HG02870 (cell line): ENCODE data around the gene RASSF3.
A peak's percentile ranks its signal among the peaks of the same experiment; 100 is the strongest.
"Not testable (repeated sequence)": the region's sequence is repeated elsewhere in the genome, so short reads cannot be mapped to it uniquely, and the experiment has no call there.

Experiments used
- ATAC-seq: cut with Tn5 transposase; IDR thresholded peaks from one replicate; pipeline ENCODE4 v1.9.1; 2021; ENCODE audit warnings: mild to moderate bottlenecking, moderate library complexity; ENCODE audit not compliant: unreplicated experiment

The RASSF3 gene

DNA sequence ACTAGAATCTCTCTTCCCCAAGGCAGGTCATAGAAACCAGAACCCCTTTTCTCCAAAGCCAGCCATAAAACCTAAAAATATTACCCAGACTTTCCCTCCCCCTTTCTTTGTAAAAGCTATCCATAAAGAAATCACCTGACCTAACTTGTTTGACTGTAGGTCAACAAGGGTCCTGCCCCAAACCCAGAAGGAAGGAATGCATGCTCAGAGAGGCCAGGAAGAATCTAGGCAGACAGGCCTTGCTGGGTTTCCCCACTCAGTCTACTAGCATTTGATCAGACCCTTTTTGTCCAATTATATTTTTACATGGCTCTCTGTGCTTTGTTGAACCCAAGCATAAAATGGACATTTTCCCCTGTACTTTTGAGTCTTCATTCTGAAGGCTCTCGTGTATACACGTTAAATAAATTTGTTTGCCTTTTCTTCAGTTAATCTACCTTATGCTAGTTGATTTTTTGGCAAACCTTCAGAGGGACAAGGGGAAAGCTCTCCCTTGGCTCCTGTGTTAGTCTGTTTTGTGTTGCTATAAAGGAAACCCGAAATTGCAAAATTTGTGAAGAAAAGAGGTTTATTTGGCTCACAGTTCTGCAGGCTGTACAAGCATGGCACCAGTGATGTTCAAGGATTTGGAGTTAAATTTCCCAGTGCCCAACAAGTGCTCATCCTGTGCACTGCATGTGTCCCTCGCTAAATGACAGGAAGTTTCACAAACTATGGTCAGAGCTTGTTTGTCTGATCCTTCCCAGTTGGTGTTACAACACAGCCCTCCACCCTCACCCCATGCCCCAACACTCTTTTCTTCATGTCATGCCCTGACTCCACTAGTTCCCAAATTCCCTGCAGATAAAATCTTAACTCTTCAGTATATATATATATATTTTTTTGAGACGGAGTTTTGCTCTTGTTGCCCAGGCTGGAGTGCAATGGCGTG is 14.2 kb upstream of the RASSF3 start:
- ATAC-seq = no peak

DNA sequence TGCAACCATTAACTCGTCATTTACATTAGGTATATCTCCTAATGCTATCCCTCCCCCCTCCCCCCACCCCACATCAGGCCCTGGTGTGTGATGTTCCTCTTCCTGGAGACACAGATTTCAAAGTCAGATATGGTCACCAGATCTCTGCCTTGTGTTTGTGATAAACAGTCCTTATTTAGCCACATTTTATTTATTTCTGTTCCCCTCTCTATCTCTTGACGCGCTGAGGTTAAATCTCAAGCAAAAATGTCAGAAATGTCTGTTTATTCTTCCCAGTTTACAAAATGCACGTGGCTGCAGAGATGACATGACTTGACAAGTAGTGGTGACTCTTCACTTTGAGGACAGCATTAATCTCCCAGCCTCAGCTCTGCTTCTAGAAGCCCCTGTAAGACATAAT is 11.5 kb upstream of the RASSF3 start:
- ATAC-seq = no peak

DNA sequence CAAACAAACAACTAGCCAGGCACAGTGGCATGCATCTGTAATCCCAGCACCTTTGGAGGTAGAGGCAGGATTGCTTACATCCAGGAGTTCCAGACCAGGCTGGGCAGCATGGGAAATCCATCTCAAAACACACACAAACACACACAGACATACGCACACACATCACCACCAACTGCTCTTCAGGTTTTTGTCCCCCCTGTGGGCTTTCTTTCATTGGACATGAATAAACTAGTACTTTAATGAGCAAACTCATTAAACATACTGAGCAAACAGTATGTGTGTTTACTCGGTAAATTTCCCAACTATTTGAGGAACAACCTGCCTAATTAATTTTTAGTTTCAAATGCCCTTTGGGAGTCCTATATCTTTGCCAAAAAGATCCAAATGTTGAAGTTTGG is 10.1 kb upstream of the RASSF3 start:
- no peak for ATAC-seq

DNA sequence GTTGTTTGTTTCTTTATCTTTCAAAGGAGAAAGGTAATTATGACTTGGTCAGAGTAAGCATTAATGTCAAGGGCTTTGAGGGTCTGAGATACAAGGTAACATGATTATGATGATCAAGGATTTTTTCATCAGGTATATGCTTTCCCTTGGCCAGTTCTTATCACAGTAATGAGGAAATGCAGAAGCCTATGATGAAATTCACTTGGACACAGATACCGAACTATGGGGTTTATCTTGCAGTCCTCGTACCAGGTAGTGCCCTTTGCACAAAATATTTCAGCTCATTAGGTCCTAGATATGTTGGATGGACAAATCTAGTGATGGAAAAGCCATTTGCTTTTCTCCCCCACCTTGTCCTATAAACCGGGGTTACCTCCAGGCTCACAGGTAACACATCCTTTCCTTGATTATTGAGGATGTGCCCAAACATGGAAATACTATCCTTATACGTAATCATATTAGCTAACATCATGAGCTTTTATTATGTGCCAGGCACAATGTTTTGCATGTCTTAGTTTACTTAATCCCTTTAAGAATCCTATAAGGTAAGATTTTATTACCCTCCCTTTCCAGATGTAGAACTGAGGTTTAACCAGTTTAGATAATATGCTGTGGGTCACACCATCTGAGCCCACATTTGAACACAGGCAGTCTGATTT is 7.0 kb upstream of the RASSF3 start:
- ATAC-seq = no peak

DNA sequence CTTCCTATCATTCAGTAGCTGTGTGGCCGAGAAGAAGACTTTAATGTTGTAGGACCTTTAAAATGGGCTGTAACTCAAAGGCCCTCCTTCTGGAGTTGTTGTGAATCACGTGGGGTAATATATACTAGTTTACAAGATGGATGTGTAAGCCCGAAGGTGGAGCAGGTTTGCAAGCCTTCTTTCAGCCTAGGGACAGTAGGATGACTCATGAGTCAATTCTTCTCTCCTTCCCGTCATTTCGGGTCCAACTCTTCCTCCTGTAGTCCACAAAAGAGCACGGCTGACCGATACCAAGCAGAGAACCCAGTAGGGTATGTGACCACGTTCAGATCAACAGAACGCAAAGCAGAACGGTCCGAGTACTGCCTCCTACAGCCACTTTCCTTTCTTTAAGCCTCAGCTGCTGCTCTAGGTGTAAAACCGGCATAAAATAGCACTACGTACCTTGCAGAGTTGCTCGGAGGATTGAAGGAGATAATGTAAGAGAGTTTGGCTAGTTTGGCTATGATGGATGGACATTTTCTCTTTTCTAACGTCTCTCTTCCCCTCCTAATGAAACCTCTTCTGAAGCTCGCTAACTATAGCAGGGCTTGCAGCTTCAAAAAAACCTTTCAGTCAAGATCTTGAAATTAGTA is 1.3 kb upstream of the RASSF3 start:
- peak; percentile 28 for ATAC-seq

DNA sequence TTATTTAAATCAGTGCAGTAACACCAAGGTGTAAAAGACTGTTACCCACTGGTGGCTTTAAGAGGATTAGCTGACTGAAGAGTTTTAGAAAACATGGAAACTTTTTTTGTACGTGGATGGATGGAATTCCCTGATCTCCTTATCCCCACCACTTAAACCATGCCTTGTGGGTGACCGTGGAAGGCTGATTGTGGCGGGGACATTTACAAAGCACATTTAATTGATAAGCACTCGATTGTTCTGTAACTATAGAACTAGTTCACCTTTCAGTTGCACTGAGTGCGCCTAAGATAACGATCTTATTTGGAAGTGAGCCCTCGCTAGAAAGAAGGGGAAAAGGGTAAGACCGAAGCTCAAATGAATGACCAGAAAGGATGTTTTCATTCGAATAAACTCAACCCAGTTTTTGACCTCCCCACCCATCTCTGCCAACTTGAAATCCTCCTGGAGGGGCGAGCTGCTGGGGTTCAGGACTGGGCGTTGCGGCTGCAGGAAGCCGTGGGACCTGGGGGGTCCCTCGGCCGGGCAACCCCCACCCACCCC is 688 bp upstream of the RASSF3 start:
- ATAC-seq = no peak

DNA sequence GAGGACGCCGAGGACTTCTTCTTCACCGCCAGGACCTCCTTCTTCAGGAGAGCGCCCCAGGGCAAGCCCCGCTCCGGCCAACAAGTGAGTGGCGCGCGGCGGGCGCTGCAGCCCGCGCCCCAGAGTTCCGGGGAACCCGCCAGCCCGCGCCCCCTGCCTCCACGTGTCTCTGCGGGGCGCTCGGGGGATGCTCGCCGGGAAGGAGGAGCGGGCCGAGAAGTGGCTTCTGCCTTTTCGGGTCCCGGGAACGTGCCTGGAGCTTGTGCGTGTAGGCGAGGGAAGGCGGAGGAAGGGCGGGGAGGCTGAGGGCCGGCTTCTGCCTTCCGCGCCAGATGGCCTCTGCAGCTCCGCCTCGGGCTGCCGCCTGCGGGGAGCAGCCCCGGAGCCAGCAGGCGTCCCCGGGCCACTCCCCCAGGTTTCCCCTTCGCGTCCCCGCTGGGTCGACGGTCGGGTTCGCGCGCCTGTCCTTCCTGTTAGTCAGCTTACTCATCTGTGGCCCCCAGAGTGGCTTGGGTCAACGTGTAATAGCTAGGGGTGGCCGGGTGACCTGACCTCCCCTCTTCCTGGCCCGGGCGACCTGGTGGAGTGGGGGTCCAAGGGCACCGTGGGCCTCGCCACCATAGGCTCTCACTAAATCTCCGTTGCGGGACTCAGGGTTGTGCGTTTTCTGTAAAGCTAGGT is 505 bp downstream of the RASSF3 start:
- ATAC-seq = peak; percentile 42

DNA sequence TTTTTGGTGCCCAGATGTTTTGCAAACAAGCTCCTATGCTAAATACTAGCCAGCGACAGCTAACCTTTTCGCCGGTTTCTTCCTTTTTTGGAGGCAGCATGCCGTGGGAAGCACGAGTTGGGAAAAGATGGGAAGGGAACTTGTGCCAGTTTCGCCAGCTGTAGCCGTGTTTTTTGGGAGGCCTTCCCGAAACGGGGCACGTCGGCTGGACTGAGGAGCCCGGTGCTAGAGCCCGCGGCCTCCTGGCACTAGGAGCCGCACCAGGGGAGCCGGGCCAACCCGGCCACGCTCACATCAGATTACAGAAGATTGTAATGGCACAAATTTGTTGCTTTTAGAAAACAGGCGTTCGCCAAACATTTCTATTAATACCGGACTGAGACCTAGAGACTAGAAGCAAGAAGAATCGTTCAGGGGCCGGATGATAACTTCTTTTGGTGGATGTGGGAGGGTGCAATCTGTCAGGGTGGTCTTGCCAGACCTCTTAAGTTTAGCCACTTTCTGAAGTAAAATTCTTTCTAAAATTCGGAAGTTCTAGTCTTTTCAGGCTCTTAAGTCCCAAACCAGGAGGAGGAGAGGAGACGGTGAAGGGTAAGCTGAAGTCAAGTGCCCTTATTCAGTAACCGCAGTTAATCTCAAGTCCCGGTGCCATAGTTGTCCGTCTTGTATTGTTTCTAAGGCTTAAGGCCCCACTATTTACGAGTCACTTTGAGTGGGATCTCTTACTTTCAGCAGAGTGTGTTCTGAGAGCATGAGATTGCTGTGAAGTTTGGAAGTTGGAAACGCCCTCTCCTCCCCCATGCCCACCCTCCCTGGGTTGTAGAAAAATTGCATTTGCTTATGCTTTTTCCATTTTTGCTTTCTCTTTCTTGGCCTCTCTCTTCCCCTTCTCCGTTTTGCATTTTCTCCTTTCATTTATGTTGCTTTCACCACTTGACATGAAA is 1.3 kb downstream of the RASSF3 start:
- no peak for ATAC-seq

DNA sequence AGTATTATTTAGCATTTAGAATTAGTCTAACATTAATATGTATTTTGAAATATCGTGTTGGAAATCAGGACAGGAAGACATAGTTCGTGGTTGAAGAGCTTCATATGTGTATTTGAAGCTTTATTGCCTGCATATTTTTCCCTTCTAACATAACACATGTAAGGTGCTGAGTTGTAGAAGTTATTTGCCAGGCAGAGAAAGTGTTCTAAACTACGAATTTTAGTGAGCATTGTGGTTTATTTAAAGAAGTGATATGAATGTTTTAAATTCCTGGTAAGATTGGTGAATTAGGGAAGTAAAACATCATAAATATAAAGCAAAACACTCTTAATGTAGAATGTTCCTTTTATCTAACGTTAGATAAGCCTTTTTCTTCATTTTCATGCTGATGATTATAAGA is 2.5 kb downstream of the RASSF3 start:
- no peak for ATAC-seq

DNA sequence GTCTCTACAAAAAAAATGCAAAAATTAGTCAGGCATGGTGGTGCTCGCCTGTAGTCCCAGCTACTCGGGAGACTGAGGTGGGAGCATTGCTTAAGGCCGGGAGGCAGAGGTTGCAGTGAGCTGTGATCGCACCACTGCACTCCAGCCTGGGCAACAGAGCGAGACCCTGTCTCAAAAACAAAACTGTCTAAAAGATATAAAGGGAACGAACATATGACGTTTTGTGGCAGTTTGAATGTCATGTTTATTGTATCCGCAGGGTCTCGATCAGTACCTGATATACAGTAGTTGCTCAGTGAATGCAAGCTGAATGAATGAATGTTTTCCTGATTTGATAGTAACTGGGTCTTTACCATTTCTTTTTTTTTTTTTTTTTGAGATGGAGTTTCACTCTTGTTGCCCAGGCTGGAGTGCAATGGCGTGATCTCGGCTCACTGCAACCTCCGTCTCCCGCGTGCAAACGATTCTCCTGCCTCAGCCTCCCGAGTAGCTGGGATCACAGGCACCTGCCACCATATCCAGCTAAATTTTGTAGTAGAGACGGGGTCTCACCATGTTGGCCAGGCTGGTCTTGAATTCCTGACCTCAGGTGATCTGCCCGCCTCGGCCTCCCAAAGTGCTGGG is 3.6 kb downstream of the RASSF3 start:
- ATAC-seq = not testable (repeated sequence)

DNA sequence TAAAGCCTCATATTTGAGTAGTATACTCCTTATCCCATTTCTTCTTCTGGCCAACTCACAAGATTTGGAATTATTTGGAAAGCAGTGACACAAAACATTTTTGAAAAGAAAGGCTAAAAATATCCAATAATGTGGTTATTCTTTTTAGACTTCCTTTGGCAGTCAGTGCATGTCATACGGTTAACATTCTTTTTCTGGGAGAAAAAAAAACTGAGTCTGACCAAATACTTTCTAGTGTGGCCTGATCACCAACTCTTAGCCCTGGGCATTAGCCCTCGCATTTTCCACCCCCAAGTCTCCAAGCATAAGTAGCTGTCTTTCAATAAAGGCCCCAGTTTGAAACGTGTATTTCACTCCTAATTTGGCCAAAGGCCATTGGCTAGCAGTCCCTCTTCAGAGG is 5.9 kb downstream of the RASSF3 start:
- ATAC-seq = no peak

DNA sequence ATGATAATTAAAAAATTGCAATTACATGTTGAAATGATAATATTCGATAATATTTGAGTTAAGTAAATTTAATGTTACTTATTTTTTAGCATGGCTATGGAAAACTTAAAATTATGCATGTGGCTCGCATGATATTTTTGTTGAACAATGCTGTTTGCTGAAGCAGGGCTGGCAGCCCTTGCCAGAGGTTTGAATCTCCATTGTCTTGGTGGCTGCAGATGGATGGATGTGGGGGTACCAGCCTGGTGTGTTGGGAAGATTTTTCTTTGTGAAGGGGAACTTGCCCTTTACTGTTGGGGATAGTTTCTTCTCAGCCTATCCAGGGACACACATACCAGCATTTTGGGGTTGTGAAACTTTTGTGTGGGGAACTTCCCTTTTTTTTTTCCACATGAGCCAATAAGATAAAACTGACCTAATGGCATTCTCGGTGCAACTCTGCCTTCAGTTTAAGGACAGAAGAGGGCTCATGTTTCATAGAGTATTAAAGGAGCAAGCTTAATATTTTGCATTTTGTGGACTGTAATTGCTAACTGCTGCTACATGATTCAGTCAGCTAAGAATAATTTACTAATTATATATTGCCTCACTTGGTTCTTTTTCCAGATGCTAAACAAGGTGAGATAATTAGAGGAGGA is 8.8 kb downstream of the RASSF3 start:
- ATAC-seq = peak; percentile 34

DNA sequence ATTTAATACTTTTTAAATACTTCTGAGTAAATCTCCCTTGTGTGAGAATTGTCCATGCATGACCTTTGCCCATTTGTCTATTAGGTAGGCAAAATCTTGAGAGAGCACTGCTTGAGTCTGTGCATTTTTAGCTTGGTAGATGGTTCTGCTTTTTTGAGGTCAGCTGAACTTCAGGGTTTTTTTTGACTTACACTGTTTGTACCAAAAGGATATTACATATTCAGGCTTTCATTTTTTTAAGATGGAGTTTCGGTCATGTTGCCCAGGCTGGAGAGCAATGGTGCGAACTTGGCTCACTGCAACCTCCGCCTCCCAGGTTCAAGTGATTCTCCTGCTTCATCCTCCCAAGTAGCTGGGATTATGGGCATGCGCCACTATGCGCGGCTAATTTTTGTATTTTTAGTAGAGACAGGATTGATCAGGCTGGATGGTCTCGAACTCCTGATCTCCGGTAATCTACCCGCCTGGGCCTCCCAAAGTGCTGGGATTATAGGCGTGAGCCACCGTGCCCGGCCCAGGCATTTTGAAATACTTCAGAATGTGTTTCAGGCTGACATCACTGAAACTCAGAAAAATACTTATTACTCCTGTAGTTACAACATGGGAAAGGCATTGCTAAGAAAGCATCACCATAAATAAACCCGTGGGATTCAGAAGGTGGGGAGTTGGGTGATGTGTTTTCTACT is 11.1 kb downstream of the RASSF3 start:
- ATAC-seq = peak; percentile 67

DNA sequence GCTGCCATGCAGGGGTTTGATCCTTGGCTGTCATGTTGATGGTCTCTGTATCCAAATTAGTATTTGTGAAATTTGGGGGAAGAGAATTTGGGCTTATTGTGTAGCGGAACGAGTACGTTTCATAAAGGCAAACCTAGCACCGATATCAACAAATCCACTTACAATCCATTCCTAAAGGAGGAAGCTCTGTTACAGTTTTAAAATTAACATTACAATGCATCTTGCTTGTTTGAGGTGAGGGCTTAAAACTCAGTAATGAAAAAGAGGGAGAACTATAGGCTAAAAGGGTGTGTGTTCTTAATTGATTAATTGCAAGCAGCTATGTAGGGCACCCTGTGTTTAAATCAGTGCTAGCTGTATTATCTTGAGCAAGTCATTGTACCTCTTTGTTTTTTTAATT is 13.7 kb downstream of the RASSF3 start:
- no peak for ATAC-seq

DNA sequence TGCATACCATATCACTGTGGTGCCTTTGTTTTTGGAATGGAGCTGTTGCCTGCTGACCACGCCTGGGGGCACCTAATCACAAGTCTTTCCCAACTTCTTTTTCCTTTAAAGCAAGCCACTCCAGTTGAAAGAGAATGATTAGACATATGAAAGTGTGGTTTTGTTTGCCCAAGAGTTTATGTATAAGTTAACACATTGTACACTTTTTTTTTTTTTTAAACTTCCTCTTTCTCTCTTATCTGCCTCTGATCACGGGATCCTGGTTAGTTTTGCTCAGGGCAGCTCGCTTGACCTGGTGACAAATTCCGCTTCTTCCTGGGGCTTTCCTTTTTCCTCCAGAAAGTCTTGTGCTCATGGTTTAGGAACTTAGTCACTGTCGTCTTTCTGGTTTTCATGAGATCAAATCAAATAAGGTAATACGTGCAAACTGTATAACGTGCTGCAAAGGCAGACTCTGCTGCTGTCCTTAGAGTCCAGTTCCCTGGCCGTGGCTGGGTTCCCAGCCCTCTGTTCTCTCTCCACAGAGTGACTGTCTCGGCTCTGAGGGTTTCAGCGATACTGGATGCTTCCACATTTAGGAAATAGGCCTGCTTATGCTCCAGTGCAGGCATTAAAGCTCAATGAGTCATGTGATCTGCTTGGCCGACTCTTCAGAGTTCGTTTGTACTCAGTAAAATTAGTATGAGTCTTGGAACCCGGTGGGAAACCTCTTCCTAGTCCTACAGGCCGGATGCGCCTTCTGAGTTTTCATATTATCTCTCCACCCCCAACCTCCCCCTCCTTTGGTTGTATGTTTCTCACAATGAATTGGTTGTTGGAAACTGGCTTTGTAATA is 15.2 kb downstream of the RASSF3 start:
- peak; percentile 42 for ATAC-seq

DNA sequence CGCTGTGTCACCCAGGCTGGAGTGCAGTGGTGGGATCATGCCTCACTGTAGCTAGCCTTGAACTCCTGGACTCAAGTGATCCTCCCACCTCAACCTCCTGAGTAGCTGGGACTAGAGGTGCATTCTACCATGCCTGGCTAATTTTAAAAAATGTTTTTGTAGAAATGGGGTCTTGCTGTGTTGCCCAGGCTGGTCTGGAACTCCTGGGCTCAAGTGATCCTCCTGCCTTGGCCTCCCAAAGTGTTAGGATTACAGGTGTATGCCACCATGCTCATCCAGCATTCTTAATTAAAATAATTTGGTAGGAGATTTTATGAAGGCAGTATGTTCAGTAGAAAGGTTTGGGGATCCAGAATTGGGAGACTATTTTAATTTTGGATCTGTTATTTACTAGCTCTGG is 16.3 kb downstream of the RASSF3 start:
- not testable (repeated sequence) for ATAC-seq

DNA sequence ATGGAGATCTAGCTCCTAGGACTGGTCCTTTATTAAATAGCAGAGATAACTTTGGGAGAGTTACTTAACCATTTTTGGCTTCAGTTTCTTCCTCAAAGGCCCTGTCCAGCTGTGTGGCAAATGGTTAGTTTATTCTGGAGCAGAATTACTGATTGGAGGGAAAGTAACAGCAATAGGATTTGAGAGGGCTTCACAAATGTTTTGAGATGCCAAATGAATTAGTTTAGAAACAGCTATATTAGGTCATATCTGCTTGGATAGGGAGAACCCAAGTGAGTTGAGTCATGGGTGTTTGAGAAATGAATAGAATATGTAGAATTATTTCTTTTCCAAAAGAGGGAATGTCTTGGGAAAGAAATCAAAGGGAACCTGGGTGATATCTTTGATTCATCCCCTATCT is 17.5 kb downstream of the RASSF3 start:
- ATAC-seq = no peak
